GM12878 (cell line): Measurements from ENCODE around the gene TMEM45B. TPM values are rescaled to one million over a fixed set of nuclear protein-coding genes. Genes with fewer than 3 reads are reported as not detected.

Experiments
- ATAC-seq: fragments of 200-7000 bp; cut with Tn5 transposase; 3 replicates; pipeline ENCODE4 v1.9.1; 2020; ENCODE audit warnings: mild to moderate bottlenecking, moderate library complexity
- BruUV-seq: library from RNA; stranded (reverse); fragments of 400-500 nt; replicated peaks from 2 replicates; lab custom pipeline; 2021; lab: Mats Ljungman, UMichigan
- CTCF ChIA-PET: fragments of 300-600 bp; sonication (Branson Sonifier 250); formaldehyde crosslinking; extraction: SDS; loops from one replicate; lab custom pipeline; 2021; ENCODE audit warnings: inconsistent platforms; lab: Yijun Ruan, JAX
- POLR2A ChIA-PET: fragments of 350-600 bp; formaldehyde crosslinking; extraction: SDS; loops from one replicate; lab custom pipeline; 2021; ENCODE audit warnings: inconsistent platforms; lab: Charles Lee
- RAD21 ChIA-PET: fragments of 300-600 bp; sonication (Branson Sonifier 250); formaldehyde crosslinking; loops from one replicate; lab custom pipeline; 2023; ENCODE audit warnings: antibody characterized with exemption; ENCODE audit not compliant: unreplicated experiment; lab: Charles Lee
- SMC1A ChIA-PET: fragments of 300-600 bp; sonication (Branson Sonifier 250); formaldehyde crosslinking; loops from one replicate; lab custom pipeline; 2023; ENCODE audit not compliant: unreplicated experiment, uncharacterized antibody; lab: Charles Lee
- DNase-seq: peaks from one replicate; pipeline ENCODE4 v3.0.0-alpha.2; 2011; ENCODE audit warnings: low read depth, low spot score
- FAIRE-seq: peaks from 3 replicates; lab custom pipeline; 2011; peaks lifted over from hg19 to GRCh38; lab: Jason Lieb, UNC
- H2AFZ ChIP-seq: 2 replicates; pipeline ENCODE4 v1.6.0; 2011; ENCODE audit warnings: low read depth, low read length, control low read depth; ENCODE audit not compliant: control insufficient read depth
- H3K27ac ChIP-seq: 2 replicates; pipeline ENCODE4 v1.5.1; 2011; ENCODE audit warnings: control low read depth; ENCODE audit not compliant: control insufficient read depth, insufficient read depth
- H3K27me3 ChIP-seq, 2 experiments: replicated peaks in 1 of 2; 2 replicates each; pipeline versions ENCODE4 v1.6.0 to v1.6.1; 2011; ENCODE audit warnings: low read length in 1 of 2; ENCODE audit not compliant: control insufficient read depth in 2 of 2, insufficient read depth in 2 of 2
- H3K36me3 ChIP-seq, 2 experiments: 2 replicates each; pipeline ENCODE4 v1.5.1; 2011; ENCODE audit warnings: low read length in 1 of 2; ENCODE audit not compliant: control insufficient read depth in 2 of 2, insufficient read depth in 2 of 2
- H3K4me1 ChIP-seq: 2 replicates; pipeline ENCODE4 v1.6.1; 2011; ENCODE audit warnings: mild to moderate bottlenecking, low read length, moderate library complexity, mixed read lengths; ENCODE audit not compliant: control insufficient read depth, insufficient read depth
- H3K4me2 ChIP-seq: 2 replicates; pipeline ENCODE4 v1.6.0; 2011; ENCODE audit warnings: control low read depth; ENCODE audit not compliant: control insufficient read depth, insufficient read depth
- H3K4me3 ChIP-seq: fragments of 200-600 bp; sonication (generic); 2 replicates; pipeline ENCODE4 v1.5.1; 2016
- H3K79me2 ChIP-seq: 2 replicates; pipeline ENCODE4 v1.6.0; 2011; ENCODE audit warnings: low read length; ENCODE audit not compliant: control insufficient read depth, insufficient read depth
- H3K9ac ChIP-seq: 2 replicates; pipeline ENCODE4 v1.8.0; 2011; ENCODE audit warnings: low read length, control low read depth, mixed read lengths; ENCODE audit not compliant: control insufficient read depth, insufficient read depth
- H3K9me3 ChIP-seq: replicated peaks from 3 replicates; pipeline ENCODE4 v1.5.1; 2011; ENCODE audit warnings: mild to moderate bottlenecking, low read length; ENCODE audit not compliant: control insufficient read depth, insufficient read depth
- H4K20me1 ChIP-seq: 2 replicates; pipeline ENCODE4 v1.6.0; 2011; ENCODE audit not compliant: control insufficient read depth, insufficient read depth
- BHLHE40 ChIP-seq, 2 experiments: fragments of 450-650 bp in 1 of 2; IDR thresholded peaks; 2 replicates each; pipeline ENCODE4 v1.6.1; 2011 to 2017; ENCODE audit warnings: low read depth in 2 of 2, borderline replicate concordance in 1 of 2, improper control_type of control experiment in 1 of 2, low read length in 1 of 2, mild to moderate bottlenecking in 1 of 2
- HDAC2 ChIP-seq: fragments of 200-600 bp; sonication (generic); IDR thresholded peaks from 2 replicates; pipeline ENCODE4 v1.6.1; 2017
- IKZF1 ChIP-seq: fragments of 450-650 bp; conservative IDR thresholded peaks from 2 replicates; pipeline ENCODE4 v1.6.1; 2017; ENCODE audit warnings: antibody characterized with exemption, mild to moderate bottlenecking
- JUND ChIP-seq: IDR thresholded peaks from 2 replicates; pipeline ENCODE4 v1.6.1; 2012; ENCODE audit warnings: low read depth, mild to moderate bottlenecking, low read length, improper control_type of control experiment, moderate library complexity
- MEF2A ChIP-seq: IDR thresholded peaks from 2 replicates; pipeline ENCODE4 v1.6.1; 2011; ENCODE audit warnings: low read depth, mild to moderate bottlenecking, low read length, moderate library complexity; ENCODE audit not compliant: insufficient read depth
- MYC ChIP-seq: IDR thresholded peaks from 2 replicates; pipeline ENCODE4 v1.6.1; 2011; ENCODE audit warnings: mild to moderate bottlenecking, low read length, moderate library complexity, inconsistent platforms; ENCODE audit not compliant: insufficient read depth, insufficient replicate concordance, insufficient read length, severe bottlenecking
- POU2F2 ChIP-seq: IDR thresholded peaks from 3 replicates; pipeline ENCODE4 v1.6.1; 2011; ENCODE audit warnings: low read depth, mild to moderate bottlenecking, low read length, borderline replicate concordance
- RBBP5 ChIP-seq: fragments of 200-600 bp; sonication (generic); conservative IDR thresholded peaks from 2 replicates; pipeline ENCODE4 v1.6.1; 2016
- RCOR1 ChIP-seq: conservative IDR thresholded peaks from 2 replicates; pipeline ENCODE4 v1.6.1; 2012; ENCODE audit warnings: low read depth, low read length, improper control_type of control experiment
- SIN3A ChIP-seq: IDR thresholded peaks from 2 replicates; pipeline ENCODE4 v1.6.1; 2012; ENCODE audit warnings: low read depth, low read length, improper control_type of control experiment
- SRF ChIP-seq, 2 experiments: IDR thresholded peaks; 2 replicates each; pipeline ENCODE4 v1.6.1; 2011; ENCODE audit warnings: low read depth in 2 of 2, low read length in 2 of 2, mild to moderate bottlenecking in 1 of 2, moderate library complexity in 1 of 2
- TBL1XR1 ChIP-seq: IDR thresholded peaks from 2 replicates; pipeline ENCODE4 v1.6.1; 2012; ENCODE audit warnings: low read depth, low read length, improper control_type of control experiment
- WGBS: methylation state at CpG from one replicate; pipeline ENCODE4 v1.1.6; 2016; ENCODE audit warnings: low lambda C conversion rate; ENCODE audit not compliant: insufficient replicate concordance, insufficient coverage; ENCODE audit errors: missing lambda C conversion rate; 5-methylcytosine and 5-hydroxymethylcytosine counted together
- in situ Hi-C: fragments of 300-500 bp; cut with MboI; formaldehyde crosslinking; loops from 9 replicates; pipeline ENCODE4 v1.14.3; 2018; ENCODE audit warnings: mixed read lengths
- intact Hi-C: fragments of 100-400 bp; cut with micrococcal nuclease; formaldehyde crosslinking; loops from one replicate; pipeline ENCODE4 v1.14.2; 2022; ENCODE audit not compliant: unreplicated experiment
- polyA plus RNA-seq, 11 experiments: library from polyadenylated mRNA; depleted of rRNA in 4 of 11; unstranded in 6 of 11; stranded (reverse) in 5 of 11; fragments of >200 nt; fragmentation: Nextera tagmentation in 4 of 11; fragmentation: Illumina TruSeq in 1 of 11; extraction: Ambion mirVana in 4 of 11; extraction: Trizol in 1 of 11; gene quantifications; 1 replicate in 1 of 11; 2 replicates in 10 of 11; pipeline versions ENCODE4 v1.2.1 to v1.2.3, GENCODE V29; 2011 to 2016; ENCODE audit warnings: inconsistent platforms in 2 of 11, missing spikeins in 2 of 11, low read depth in 1 of 11
- total RNA-seq, 4 experiments: library from RNA; depleted of rRNA in 3 of 4; stranded (reverse); fragments of >200 nt in 3 of 4; fragmentation: Illumina TruSeq in 1 of 4; extraction: Trizol in 1 of 4; gene quantifications; 2 replicates each; pipeline versions ENCODE4 v1.2.1 to v1.2.3, GENCODE V29; 2013 to 2021
- TF ChIP-seq, protein P1 (sequence below): fragments of 450-650 bp; IDR thresholded peaks from 2 replicates; pipeline ENCODE4 v1.6.1; 2018; ENCODE audit warnings: borderline replicate concordance, mild to moderate bottlenecking; ENCODE audit not compliant: partially characterized antibody
- TF ChIP-seq, protein P2 (sequence below): IDR thresholded peaks from 2 replicates; pipeline ENCODE4 v1.6.1; 2012; ENCODE audit warnings: mild to moderate bottlenecking, low read depth, low read length
- TF ChIP-seq, protein P3 (sequence below): fragments of 450-650 bp; IDR thresholded peaks from 2 replicates; pipeline ENCODE4 v1.6.1; 2018; ENCODE audit warnings: mild to moderate bottlenecking, low read depth, moderate library complexity; ENCODE audit not compliant: partially characterized antibody

Gene TMEM45B
- total and polyA plus RNA-seq, 10 of the 15 experiments (the other 5 are each of a cell fraction or from before 2014, with no cell fraction given) = 0.05 to 0.13 TPM; not detected in 8

DNA sequence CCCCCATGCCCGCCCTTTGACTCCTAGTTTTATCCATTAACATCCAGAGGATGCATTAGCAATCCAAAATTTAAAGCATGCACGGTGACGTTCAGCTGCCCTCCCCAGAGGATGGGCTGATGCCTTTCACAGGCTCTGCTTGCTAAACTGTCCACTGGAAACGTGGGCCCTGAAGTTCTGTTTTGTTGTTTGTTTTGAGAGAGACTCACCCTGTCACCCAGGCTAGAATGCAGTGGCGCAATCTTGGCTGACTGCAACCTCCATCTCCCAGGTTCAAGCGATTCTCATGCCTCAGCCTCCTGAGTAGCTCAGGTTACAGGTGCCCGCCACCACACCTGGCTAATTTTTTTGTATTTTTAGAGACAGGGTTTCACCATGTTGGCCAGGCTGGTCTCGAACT is 40.4 kb downstream of the TMEM45B start:
- ChIA-PET CTCF (no interaction called here), POLR2A (no interaction called here), SMC1A (no interaction called here), RAD21 (no interaction called here)
- in situ Hi-C loops (no loop called here), intact Hi-C loops (no loop called here)
- no peak overlapping the region for H3K27ac ChIP-seq
- no peaks in the 10 kb centered on the region for H3K27me3 ChIP-seq
- no peaks in the 10 kb centered on the region for H3K9me3 ChIP-seq
- FAIRE-seq (no peak), ATAC-seq (no peak), DNase-seq (no peak)
- H3K4me2 ChIP-seq = no peak overlapping the region
- H3K36me3 ChIP-seq = no peaks in the 10 kb centered on the region
- H3K9ac ChIP-seq = no peak overlapping the region
- no TSS peak for BruUV-seq
- WGBS = 75% methylated on average over 8 of the region's 8 CpGs
- no peak overlapping the region for H2AFZ ChIP-seq
- no peaks in the 10 kb centered on the region for H3K79me2 ChIP-seq
- H3K4me1 ChIP-seq = no peaks in the 10 kb centered on the region; the same call in 1 of the 2 replicates
- H3K4me3 ChIP-seq = no peak overlapping the region
- TF ChIP-seq BHLHE40 (IDR thresholded peaks at IDR 0.05; ENCODE audit: borderline replicate concordance in 1 of 2, low read depth in 2 of 2, low read length in 1 of 2) (no peak), RBBP5 (no peak), POU2F2 (no peak), JUND (no peak), SRF (IDR thresholded peaks at IDR 0.05; ENCODE audit: low read depth in 2 of 2, low read length in 2 of 2) (no peak), IKZF1 (no peak), MEF2A (no peak), MYC (no peak), TBL1XR1 (no peak), HDAC2 (no peak), SIN3A (no peak), RCOR1 (no peak)
- TF ChIP-seq, protein P1, sequence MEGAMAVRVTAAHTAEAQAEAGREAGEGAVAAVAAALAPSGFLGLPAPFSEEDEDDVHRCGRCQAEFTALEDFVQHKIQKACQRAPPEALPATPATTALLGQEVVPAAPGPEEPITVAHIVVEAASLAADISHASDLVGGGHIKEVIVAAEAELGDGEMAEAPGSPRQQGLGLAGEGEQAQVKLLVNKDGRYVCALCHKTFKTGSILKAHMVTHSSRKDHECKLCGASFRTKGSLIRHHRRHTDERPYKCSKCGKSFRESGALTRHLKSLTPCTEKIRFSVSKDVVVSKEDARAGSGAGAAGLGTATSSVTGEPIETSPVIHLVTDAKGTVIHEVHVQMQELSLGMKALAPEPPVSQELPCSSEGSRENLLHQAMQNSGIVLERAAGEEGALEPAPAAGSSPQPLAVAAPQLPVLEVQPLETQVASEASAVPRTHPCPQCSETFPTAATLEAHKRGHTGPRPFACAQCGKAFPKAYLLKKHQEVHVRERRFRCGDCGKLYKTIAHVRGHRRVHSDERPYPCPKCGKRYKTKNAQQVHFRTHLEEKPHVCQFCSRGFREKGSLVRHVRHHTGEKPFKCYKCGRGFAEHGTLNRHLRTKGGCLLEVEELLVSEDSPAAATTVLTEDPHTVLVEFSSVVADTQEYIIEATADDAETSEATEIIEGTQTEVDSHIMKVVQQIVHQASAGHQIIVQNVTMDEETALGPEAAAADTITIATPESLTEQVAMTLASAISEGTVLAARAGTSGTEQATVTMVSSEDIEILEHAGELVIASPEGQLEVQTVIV = no peak
- TF ChIP-seq, protein P2, sequence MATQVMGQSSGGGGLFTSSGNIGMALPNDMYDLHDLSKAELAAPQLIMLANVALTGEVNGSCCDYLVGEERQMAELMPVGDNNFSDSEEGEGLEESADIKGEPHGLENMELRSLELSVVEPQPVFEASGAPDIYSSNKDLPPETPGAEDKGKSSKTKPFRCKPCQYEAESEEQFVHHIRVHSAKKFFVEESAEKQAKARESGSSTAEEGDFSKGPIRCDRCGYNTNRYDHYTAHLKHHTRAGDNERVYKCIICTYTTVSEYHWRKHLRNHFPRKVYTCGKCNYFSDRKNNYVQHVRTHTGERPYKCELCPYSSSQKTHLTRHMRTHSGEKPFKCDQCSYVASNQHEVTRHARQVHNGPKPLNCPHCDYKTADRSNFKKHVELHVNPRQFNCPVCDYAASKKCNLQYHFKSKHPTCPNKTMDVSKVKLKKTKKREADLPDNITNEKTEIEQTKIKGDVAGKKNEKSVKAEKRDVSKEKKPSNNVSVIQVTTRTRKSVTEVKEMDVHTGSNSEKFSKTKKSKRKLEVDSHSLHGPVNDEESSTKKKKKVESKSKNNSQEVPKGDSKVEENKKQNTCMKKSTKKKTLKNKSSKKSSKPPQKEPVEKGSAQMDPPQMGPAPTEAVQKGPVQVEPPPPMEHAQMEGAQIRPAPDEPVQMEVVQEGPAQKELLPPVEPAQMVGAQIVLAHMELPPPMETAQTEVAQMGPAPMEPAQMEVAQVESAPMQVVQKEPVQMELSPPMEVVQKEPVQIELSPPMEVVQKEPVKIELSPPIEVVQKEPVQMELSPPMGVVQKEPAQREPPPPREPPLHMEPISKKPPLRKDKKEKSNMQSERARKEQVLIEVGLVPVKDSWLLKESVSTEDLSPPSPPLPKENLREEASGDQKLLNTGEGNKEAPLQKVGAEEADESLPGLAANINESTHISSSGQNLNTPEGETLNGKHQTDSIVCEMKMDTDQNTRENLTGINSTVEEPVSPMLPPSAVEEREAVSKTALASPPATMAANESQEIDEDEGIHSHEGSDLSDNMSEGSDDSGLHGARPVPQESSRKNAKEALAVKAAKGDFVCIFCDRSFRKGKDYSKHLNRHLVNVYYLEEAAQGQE = no peak
- TF ChIP-seq, protein P3, sequence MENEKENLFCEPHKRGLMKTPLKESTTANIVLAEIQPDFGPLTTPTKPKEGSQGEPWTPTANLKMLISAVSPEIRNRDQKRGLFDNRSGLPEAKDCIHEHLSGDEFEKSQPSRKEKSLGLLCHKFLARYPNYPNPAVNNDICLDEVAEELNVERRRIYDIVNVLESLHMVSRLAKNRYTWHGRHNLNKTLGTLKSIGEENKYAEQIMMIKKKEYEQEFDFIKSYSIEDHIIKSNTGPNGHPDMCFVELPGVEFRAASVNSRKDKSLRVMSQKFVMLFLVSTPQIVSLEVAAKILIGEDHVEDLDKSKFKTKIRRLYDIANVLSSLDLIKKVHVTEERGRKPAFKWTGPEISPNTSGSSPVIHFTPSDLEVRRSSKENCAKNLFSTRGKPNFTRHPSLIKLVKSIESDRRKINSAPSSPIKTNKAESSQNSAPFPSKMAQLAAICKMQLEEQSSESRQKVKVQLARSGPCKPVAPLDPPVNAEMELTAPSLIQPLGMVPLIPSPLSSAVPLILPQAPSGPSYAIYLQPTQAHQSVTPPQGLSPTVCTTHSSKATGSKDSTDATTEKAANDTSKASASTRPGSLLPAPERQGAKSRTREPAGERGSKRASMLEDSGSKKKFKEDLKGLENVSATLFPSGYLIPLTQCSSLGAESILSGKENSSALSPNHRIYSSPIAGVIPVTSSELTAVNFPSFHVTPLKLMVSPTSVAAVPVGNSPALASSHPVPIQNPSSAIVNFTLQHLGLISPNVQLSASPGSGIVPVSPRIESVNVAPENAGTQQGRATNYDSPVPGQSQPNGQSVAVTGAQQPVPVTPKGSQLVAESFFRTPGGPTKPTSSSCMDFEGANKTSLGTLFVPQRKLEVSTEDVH = no peak
- TF ChIP-seq, all 136 proteins: peak for 0
- H4K20me1 ChIP-seq = peaks cover 2% of the 10 kb centered on the region; the same call in 1 of the 2 replicates
